H1 (cell line): ENCODE results near the gene DACT3. TPM values are rescaled to one million over a fixed set of nuclear protein-coding genes. Genes with fewer than 3 reads are reported as not detected.

ENCODE experiments used
- ASH2L ChIP-seq: fragments of 200-600, 300-600 bp; sonication (generic); IDR thresholded peaks from one replicate; pipeline ENCODE4 v1.7.1; 2017; ENCODE audit warnings: low read length
- ATF3 ChIP-seq: IDR thresholded peaks from 2 replicates; pipeline ENCODE4 v1.6.1; 2011; ENCODE audit warnings: low read depth, mild to moderate bottlenecking, low read length; ENCODE audit not compliant: insufficient read depth
- BCL11A ChIP-seq, 2 experiments: IDR thresholded peaks; one replicate each; pipeline ENCODE4 v1.6.1; 2011; ENCODE audit warnings: low read depth in 2 of 2, low read length in 2 of 2, mild to moderate bottlenecking in 2 of 2
- CBX8 ChIP-seq: fragments of 300-800, 300-1000 bp; sonication (generic); IDR thresholded peaks from 2 replicates; pipeline ENCODE4 v1.7.1; 2016; ENCODE audit warnings: low read depth, low read length, borderline replicate concordance
- EGR1 ChIP-seq: IDR thresholded peaks from 2 replicates; pipeline ENCODE4 v1.6.1; 2011; ENCODE audit warnings: low read depth, low read length, borderline replicate concordance
- EZH2 ChIP-seq: fragments of 200-600 bp; sonication (generic); IDR thresholded peaks from 2 replicates; pipeline ENCODE4 v1.7.1; 2012; ENCODE audit warnings: low read depth, mild to moderate bottlenecking, moderate library complexity, low read length, inconsistent platforms; ENCODE audit not compliant: severe bottlenecking
- GTF2F1 ChIP-seq: IDR thresholded peaks from 2 replicates; pipeline ENCODE4 v1.6.1; 2012; ENCODE audit warnings: low read depth, low read length, improper control_type of control experiment, borderline replicate concordance
- HDAC2 ChIP-seq, 2 experiments: fragments of 300-600 bp in 1 of 2; sonication (generic) in 1 of 2; IDR thresholded peaks; 2 replicates each; pipeline ENCODE4 v1.6.1; 2011 to 2012; ENCODE audit warnings: low read depth in 2 of 2, low read length in 2 of 2, mild to moderate bottlenecking in 2 of 2, moderate library complexity in 2 of 2, borderline replicate concordance in 1 of 2, inconsistent platforms in 1 of 2
- JUND ChIP-seq: IDR thresholded peaks from 2 replicates; pipeline ENCODE4 v1.6.1; 2011; ENCODE audit warnings: mild to moderate bottlenecking, improper control_type of control experiment, low read length
- KDM4A ChIP-seq: IDR thresholded peaks from one replicate; pipeline ENCODE4 v1.7.1; 2012; ENCODE audit warnings: low read depth, mild to moderate bottlenecking, moderate library complexity, low read length, inconsistent platforms; ENCODE audit not compliant: severe bottlenecking
- KDM5A ChIP-seq: fragments of 200-600 bp; IDR thresholded peaks from 2 replicates; pipeline ENCODE4 v1.7.1; 2012; ENCODE audit warnings: mild to moderate bottlenecking, low read length, inconsistent platforms, mixed read lengths
- MAFK ChIP-seq: IDR thresholded peaks from 2 replicates; pipeline ENCODE4 v1.6.1; 2012; ENCODE audit warnings: low read depth, mild to moderate bottlenecking, improper control_type of control experiment, low read length
- NANOG ChIP-seq: IDR thresholded peaks from 2 replicates; pipeline ENCODE4 v1.6.1; 2011; ENCODE audit warnings: low read length, low read depth, mild to moderate bottlenecking, inconsistent platforms; ENCODE audit not compliant: insufficient read depth, poor library complexity, severe bottlenecking
- POLR2A ChIP-seq, 2 experiments: IDR thresholded peaks; 1 replicate in 1 of 2; 2 replicates in 1 of 2; pipeline ENCODE4 v1.6.1; 2011; ENCODE audit warnings: low read depth in 2 of 2, low read length in 2 of 2, mild to moderate bottlenecking in 2 of 2; ENCODE audit errors: control extremely low read depth in 1 of 2
- POU5F1 ChIP-seq: IDR thresholded peaks from 2 replicates; pipeline ENCODE4 v1.6.1; 2011; ENCODE audit warnings: low read depth, mild to moderate bottlenecking, low read length, moderate library complexity
- RBBP5 ChIP-seq: IDR thresholded peaks from 2 replicates; pipeline ENCODE4 v1.7.1; 2012; ENCODE audit warnings: low read depth, mild to moderate bottlenecking, inconsistent platforms, low read length, moderate library complexity, borderline replicate concordance
- RNF2 ChIP-seq: fragments of 200-900, 300-1000 bp; sonication (generic); IDR thresholded peaks from 2 replicates; pipeline ENCODE4 v1.7.1; 2016; ENCODE audit warnings: borderline replicate concordance, low read depth, mild to moderate bottlenecking, antibody characterized with exemption, low read length; ENCODE audit not compliant: poor library complexity, severe bottlenecking; ENCODE audit errors: missing control alignments
- SIN3A ChIP-seq, 2 experiments: IDR thresholded peaks in 1 of 2; conservative IDR thresholded peaks in 1 of 2; 2 replicates each; pipeline ENCODE4 v1.6.1; 2011 to 2012; ENCODE audit warnings: low read length in 2 of 2, improper control_type of control experiment in 1 of 2, low read depth in 1 of 2, mild to moderate bottlenecking in 1 of 2
- SIX5 ChIP-seq: IDR thresholded peaks from 2 replicates; pipeline ENCODE4 v1.6.1; 2011; ENCODE audit warnings: mild to moderate bottlenecking, low read depth, low read length
- SP4 ChIP-seq: IDR thresholded peaks from 2 replicates; pipeline ENCODE4 v1.6.1; 2012; ENCODE audit warnings: low read length, inconsistent platforms
- ZNF274 ChIP-seq: IDR thresholded peaks from 2 replicates; pipeline ENCODE4 v1.7.0; 2012; ENCODE audit warnings: low read length, borderline replicate concordance; ENCODE audit errors: extremely low read depth
- polyA plus RNA-seq, 7 experiments: library from polyadenylated mRNA; depleted of rRNA in 3 of 7; stranded (reverse) in 5 of 7; unstranded in 2 of 7; fragments of >200 nt in 5 of 7; fragments of 200-250 nt in 2 of 7; gene quantifications; 1 replicate in 5 of 7; 2 replicates in 1 of 7; 4 replicates in 1 of 7; pipeline versions ENCODE4 v1.2.1 to v1.2.3, GENCODE V29; 2011 to 2013; ENCODE audit warnings: missing spikeins in 2 of 7, mixed read lengths in 2 of 7
- total RNA-seq: library from RNA; stranded (reverse); fragmentation: NEBNext Ultra II Directional; extraction: Animal tissue kit (Norgen Biotek cat#: 25700); gene quantifications from 2 replicates; pipeline ENCODE4 v1.2.1, GENCODE V29; 2021
- TF ChIP-seq, protein P1 (sequence below): IDR thresholded peaks from 2 replicates; pipeline ENCODE4 v1.6.1; 2012; ENCODE audit warnings: inconsistent platforms

The DACT3 gene
- total and polyA plus RNA-seq, 2 of the 8 experiments (the other 6 are each of a cell fraction or from before 2014, with no cell fraction given), result 1.8 to 2.0 TPM

DNA sequence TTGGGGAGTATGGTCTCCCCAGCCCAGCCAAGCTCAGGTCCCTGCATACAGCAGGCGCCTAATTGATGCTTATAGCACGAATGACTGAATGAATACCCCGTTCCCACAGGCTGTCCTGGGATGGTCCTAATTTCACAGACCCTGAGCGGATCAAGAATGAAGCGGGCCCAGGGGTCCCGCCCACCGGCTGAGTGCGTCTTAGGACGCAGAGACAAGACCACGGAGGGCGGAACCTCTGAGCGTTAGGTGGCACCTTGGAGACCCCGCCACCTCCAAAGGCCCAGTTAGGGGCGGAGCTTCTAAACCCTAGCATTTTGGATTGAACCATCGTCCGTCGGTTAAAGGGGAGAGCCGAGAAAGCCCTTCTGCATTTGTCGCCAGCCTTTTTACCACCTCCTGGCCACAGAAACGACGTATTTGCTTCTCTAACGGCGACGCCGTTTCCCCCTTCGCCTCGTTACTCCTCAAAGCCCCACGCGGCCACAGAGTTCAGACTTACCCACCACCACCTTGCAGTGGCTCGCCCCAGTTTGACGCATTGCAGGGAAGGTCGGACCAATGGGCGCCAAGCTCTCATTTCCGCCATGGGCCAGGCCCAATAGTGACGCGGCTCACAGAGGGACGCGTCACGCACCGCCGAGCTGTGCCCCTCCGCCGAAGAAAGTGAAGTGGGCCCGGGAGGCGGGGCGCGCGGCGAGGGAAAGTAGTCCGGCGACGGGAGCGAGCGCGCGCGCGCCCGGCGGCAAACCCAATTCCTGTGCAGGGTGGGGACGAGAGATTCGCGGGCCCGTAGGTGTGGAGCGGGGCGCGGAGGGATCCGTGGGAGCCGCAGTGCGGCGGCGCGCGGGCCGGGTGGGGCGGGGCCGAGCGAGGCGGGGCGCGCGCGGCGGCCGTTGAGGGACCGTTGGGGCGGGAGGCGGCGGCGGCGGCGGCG is 60.3 kb downstream of the DACT3 start (continued):
- TF ChIP-seq POLR2A (IDR thresholded peaks at IDR 0.05; ENCODE audit: control extremely low read depth in 1 of 2, low read depth in 2 of 2, low read length in 2 of 2) (peak in 1 of 2 experiments; percentile 78; a peak in 2 of 3 replicates), EGR1 (no peak), MAFK (no peak), SP4 (peak; percentile 94), CBX8 (no peak), SIX5 (no peak), ZNF274 (no peak), SIN3A (conservative IDR thresholded peaks at IDR 0.05 in 1 of 2, IDR thresholded peaks at IDR 0.05 in 1 of 2; ENCODE audit: low read depth in 1 of 2, low read length in 2 of 2) (peak; percentile 10 to 49; a peak in 1 of 4 replicates), RBBP5 (no peak), EZH2 (no peak), NANOG (no peak), RNF2 (no peak), ASH2L (peak; percentile 39), HDAC2 (IDR thresholded peaks at IDR 0.05; ENCODE audit: borderline replicate concordance in 1 of 2, low read depth in 2 of 2, low read length in 2 of 2) (peak in 1 of 2 experiments; percentile 71; a peak in 1 of 4 replicates), GTF2F1 (no peak), KDM4A (no peak), BCL11A (IDR thresholded peaks at IDR 0.05; ENCODE audit: low read depth in 2 of 2, low read length in 2 of 2) (no peak), POU5F1 (no peak), JUND (peak; percentile 98), ATF3 (no peak), KDM5A (peak; percentile 76; the same call in 1 of the 2 replicates)
- TF ChIP-seq, protein P1, sequence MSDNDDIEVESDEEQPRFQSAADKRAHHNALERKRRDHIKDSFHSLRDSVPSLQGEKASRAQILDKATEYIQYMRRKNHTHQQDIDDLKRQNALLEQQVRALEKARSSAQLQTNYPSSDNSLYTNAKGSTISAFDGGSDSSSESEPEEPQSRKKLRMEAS, result peak; percentile 64
